Measurements from ENCODE around the gene TBCC. TPM values are rescaled to one million over a fixed set of nuclear protein-coding genes. Genes with fewer than 3 reads are reported as not detected.

The TBCC gene
- total and polyA plus RNA-seq, 2 of the 13 experiments (the other 11 are each of a cell fraction or from before 2014, with no cell fraction given), result 14.8 to 36.1 TPM

DNA sequence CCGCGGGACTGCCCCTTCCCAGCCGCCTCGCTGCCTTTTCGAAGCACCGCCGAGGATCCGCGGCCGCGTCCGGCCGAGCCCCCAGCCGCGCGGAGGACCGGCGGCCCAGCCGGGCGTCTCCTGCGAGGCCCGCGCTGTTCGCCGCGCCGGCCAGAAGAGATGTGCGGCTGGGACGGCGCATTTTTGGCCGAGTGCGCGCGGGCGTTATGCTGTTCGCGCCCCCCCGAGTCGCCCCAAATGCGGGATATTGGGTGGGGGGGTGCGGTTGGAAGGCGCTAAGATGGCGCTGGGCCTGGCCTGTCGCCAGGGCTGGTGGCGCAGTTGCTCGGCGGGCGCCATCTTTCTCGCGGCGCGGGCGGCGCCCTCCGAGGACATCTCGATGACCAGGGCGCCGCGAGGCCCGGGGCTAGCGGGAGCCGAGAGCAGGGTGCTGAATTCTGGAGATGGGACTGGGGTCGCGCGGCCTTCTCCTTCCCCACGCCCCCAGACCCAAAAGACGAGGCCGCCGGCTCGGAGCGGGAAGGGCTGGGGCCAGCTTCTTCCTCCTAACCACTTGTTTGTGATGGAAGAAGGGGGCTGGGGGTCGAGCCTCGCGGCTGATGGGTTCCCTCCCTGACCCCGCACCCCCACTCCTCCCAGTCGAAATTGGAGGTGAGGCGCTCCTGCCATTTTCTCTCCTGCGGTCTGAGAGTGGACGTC is 37.4 kb upstream of the TBCC start (continued):
- TF ChIP-seq SMYD3 (CRISPR knock-in tag; IDR thresholded peaks at IDR 0.05), result 0 out of 2 replicates have a peak, but pooled peaks have one; percentile 71
- peak; percentile 64; the same call in 1 of the 2 replicates for TF ChIP-seq GLI4 (CRISPR knock-in tag; IDR thresholded peaks at IDR 0.05; ENCODE audit: borderline replicate concordance)
- peak; percentile 61; the same call in 1 of the 2 replicates for TF ChIP-seq ZNF670 (CRISPR knock-in tag; IDR thresholded peaks at IDR 0.05; ENCODE audit: borderline replicate concordance)
- TF ChIP-seq, protein P1, sequence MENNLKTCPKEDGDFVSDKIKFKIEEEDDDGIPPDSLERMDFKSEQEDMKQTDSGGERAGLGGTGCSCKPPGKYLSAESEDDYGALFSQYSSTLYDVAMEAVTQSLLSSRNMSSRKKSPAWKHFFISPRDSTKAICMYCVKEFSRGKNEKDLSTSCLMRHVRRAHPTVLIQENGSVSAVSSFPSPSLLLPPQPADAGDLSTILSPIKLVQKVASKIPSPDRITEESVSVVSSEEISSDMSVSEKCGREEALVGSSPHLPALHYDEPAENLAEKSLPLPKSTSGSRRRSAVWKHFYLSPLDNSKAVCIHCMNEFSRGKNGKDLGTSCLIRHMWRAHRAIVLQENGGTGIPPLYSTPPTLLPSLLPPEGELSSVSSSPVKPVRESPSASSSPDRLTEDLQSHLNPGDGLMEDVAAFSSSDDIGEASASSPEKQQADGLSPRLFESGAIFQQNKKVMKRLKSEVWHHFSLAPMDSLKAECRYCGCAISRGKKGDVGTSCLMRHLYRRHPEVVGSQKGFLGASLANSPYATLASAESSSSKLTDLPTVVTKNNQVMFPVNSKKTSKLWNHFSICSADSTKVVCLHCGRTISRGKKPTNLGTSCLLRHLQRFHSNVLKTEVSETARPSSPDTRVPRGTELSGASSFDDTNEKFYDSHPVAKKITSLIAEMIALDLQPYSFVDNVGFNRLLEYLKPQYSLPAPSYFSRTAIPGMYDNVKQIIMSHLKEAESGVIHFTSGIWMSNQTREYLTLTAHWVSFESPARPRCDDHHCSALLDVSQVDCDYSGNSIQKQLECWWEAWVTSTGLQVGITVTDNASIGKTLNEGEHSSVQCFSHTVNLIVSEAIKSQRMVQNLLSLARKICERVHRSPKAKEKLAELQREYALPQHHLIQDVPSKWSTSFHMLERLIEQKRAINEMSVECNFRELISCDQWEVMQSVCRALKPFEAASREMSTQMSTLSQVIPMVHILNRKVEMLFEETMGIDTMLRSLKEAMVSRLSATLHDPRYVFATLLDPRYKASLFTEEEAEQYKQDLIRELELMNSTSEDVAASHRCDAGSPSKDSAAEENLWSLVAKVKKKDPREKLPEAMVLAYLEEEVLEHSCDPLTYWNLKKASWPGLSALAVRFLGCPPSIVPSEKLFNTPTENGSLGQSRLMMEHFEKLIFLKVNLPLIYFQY (CRISPR knock-in tag; IDR thresholded peaks at IDR 0.05; ENCODE audit: borderline replicate concordance), result no peak
- TF ChIP-seq TBX3 (IDR thresholded peaks at IDR 0.05; ENCODE audit: borderline replicate concordance), result 0 out of 2 replicates have a peak, but pooled peaks have one; percentile 15
- TF ChIP-seq ZNF629 (CRISPR knock-in tag; conservative IDR thresholded peaks at IDR 0.05), result peak; percentile 55
- TF ChIP-seq ZNF143 (CRISPR knock-in tag; IDR thresholded peaks at IDR 0.05), result peak; percentile 28; the same call in 1 of the 2 replicates
- TF ChIP-seq KAT7 (CRISPR knock-in tag; IDR thresholded peaks at IDR 0.05; ENCODE audit: borderline replicate concordance), result peak; percentile 89; the same call in 1 of the 2 replicates
- TF ChIP-seq, protein P2, sequence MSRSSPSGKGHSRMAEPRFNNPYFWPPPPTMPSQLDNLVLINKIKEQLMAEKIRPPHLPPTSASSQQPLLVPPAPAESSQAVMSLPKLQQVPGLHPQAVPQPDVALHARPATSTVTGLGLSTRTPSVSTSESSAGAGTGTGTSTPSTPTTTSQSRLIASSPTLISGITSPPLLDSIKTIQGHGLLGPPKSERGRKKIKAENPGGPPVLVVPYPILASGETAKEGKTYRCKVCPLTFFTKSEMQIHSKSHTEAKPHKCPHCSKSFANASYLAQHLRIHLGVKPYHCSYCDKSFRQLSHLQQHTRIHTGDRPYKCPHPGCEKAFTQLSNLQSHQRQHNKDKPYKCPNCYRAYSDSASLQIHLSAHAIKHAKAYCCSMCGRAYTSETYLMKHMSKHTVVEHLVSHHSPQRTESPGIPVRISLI (CRISPR knock-in tag; IDR thresholded peaks at IDR 0.05; ENCODE audit: borderline replicate concordance), result peak; percentile 77; the same call in 1 of the 2 replicates
- no peak for TF ChIP-seq CEBPG (CRISPR knock-in tag; IDR thresholded peaks at IDR 0.05)
- peak; percentile 39; the same call in 1 of the 2 replicates for TF ChIP-seq REPIN1 (CRISPR knock-in tag; IDR thresholded peaks at IDR 0.05; ENCODE audit: borderline replicate concordance, low read depth)
- peak; percentile 72 for TF ChIP-seq ZEB1 (IDR thresholded peaks at IDR 0.05; ENCODE audit: insufficient replicate concordance, low read depth)
- no peak; the same call in 1 of the 2 replicates for TF ChIP-seq POLR2AphosphoS5 (IDR thresholded peaks at IDR 0.05; ENCODE audit: low read depth, low read length)
- TF ChIP-seq ZNF570 (CRISPR knock-in tag; IDR thresholded peaks at IDR 0.05; ENCODE audit: borderline replicate concordance), result 0 out of 2 replicates have a peak, but pooled peaks have one; percentile 15
- peak; percentile 64; the same call in 1 of the 2 replicates for TF ChIP-seq ZNF343 (CRISPR knock-in tag; IDR thresholded peaks at IDR 0.05)
- TF ChIP-seq, protein P3, sequence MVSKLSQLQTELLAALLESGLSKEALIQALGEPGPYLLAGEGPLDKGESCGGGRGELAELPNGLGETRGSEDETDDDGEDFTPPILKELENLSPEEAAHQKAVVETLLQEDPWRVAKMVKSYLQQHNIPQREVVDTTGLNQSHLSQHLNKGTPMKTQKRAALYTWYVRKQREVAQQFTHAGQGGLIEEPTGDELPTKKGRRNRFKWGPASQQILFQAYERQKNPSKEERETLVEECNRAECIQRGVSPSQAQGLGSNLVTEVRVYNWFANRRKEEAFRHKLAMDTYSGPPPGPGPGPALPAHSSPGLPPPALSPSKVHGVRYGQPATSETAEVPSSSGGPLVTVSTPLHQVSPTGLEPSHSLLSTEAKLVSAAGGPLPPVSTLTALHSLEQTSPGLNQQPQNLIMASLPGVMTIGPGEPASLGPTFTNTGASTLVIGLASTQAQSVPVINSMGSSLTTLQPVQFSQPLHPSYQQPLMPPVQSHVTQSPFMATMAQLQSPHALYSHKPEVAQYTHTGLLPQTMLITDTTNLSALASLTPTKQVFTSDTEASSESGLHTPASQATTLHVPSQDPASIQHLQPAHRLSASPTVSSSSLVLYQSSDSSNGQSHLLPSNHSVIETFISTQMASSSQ (IDR thresholded peaks at IDR 0.05; ENCODE audit: low read depth), result no peak
- TF ChIP-seq, protein P3 (CRISPR knock-in tag; IDR thresholded peaks at IDR 0.05; ENCODE audit: borderline replicate concordance), result peak; percentile 75
- TF ChIP-seq, protein P4, sequence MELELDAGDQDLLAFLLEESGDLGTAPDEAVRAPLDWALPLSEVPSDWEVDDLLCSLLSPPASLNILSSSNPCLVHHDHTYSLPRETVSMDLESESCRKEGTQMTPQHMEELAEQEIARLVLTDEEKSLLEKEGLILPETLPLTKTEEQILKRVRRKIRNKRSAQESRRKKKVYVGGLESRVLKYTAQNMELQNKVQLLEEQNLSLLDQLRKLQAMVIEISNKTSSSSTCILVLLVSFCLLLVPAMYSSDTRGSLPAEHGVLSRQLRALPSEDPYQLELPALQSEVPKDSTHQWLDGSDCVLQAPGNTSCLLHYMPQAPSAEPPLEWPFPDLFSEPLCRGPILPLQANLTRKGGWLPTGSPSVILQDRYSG (CRISPR knock-in tag; IDR thresholded peaks at IDR 0.05), result peak; percentile 83; the same call in 1 of the 2 replicates
- no peak; the same call in none of the 2 replicates for TF ChIP-seq THAP11 (CRISPR knock-in tag; IDR thresholded peaks at IDR 0.05)
